ENCODE data around the gene SIAH1. TPM values are rescaled to one million over a fixed set of nuclear protein-coding genes. Genes with fewer than 3 reads are reported as not detected.

Gene SIAH1
- total RNA-seq, 1 experiment from 2014 or later = 29.9 TPM

DNA sequence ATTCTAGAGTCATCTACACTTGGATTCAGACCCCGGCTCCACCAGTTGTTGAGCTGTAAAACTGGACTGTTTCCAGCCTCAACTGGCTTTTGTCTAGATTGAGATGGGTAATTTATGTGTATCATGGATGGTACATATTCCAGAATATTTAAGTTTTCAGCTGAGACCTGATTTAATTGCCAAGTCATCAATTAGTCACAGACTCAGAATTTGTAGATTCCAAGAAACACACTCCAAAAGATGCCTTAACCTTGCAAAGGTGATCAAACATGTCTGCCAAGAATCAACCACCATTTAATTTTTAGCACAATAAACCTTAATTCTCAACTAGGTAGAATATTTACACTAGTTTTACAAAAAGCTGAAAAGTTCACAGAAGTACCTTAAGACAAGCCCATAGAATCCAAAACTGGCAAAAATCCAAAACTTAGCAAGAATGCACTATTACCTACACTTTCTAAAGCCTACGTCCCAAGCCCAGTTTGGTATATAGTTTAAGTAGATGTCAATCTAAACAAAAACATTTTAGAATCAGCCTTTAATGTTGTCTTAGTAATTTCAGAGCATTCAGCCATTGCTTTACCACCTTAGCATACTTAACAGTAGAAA lies 17.7 kb downstream of the SIAH1 start:
- POLR2A ChIA-PET = interaction anchor here (2.2 to 3.5 kb wide), 2 partner anchors 13 to 16 kb away, joined by 13 to 28 read pairs; partner anchors contain the start of gene SIAH1
- H3K27ac Mint-ChIP-seq = 0 out of 2 replicates have a peak overlapping the region, but pooled peaks have one; percentile 82
- H3K36me3 Mint-ChIP-seq = no peaks in the 10 kb centered on the region

More for the DNA sequence above, 17.7 kb downstream of the SIAH1 start:
- ATAC-seq = no peak
- Mint-ChIP-seq H3K9me3 (no peaks in the 10 kb centered on the region), H3K4me1 (peaks cover 54% of the 10 kb centered on the region), H3K27me3 (ENCODE audit: low read depth) (no peaks in the 10 kb centered on the region), H3K4me3 (no peak overlapping the region)
- DNase-seq (ENCODE audit: low spot score) = no peak
- TF ChIP-seq, protein P1, sequence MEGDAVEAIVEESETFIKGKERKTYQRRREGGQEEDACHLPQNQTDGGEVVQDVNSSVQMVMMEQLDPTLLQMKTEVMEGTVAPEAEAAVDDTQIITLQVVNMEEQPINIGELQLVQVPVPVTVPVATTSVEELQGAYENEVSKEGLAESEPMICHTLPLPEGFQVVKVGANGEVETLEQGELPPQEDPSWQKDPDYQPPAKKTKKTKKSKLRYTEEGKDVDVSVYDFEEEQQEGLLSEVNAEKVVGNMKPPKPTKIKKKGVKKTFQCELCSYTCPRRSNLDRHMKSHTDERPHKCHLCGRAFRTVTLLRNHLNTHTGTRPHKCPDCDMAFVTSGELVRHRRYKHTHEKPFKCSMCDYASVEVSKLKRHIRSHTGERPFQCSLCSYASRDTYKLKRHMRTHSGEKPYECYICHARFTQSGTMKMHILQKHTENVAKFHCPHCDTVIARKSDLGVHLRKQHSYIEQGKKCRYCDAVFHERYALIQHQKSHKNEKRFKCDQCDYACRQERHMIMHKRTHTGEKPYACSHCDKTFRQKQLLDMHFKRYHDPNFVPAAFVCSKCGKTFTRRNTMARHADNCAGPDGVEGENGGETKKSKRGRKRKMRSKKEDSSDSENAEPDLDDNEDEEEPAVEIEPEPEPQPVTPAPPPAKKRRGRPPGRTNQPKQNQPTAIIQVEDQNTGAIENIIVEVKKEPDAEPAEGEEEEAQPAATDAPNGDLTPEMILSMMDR (IDR thresholded peaks at IDR 0.05) = no peak
- TF ChIP-seq NFATC4 (CRISPR knock-in tag; IDR thresholded peaks at IDR 0.05) (no peak), TEAD4 (CRISPR knock-in tag; IDR thresholded peaks at IDR 0.05) (no peak), ATF1 (CRISPR knock-in tag; IDR thresholded peaks at IDR 0.05) (no peak), ESRRA (CRISPR knock-in tag; IDR thresholded peaks at IDR 0.05; ENCODE audit: borderline replicate concordance) (no peak), ETV6 (CRISPR knock-in tag; IDR thresholded peaks at IDR 0.05) (no peak), NR2C2 (CRISPR knock-in tag; IDR thresholded peaks at IDR 0.05) (no peak), EMX1 (CRISPR knock-in tag; IDR thresholded peaks at IDR 0.05) (no peak), ZNF396 (CRISPR knock-in tag; IDR thresholded peaks at IDR 0.05; ENCODE audit: borderline replicate concordance) (no peak), ZNF219 (CRISPR knock-in tag; IDR thresholded peaks at IDR 0.05; ENCODE audit: borderline replicate concordance) (no peak), FOXK1 (CRISPR knock-in tag; IDR thresholded peaks at IDR 0.05) (no peak)
- TF ChIP-seq, protein P2, sequence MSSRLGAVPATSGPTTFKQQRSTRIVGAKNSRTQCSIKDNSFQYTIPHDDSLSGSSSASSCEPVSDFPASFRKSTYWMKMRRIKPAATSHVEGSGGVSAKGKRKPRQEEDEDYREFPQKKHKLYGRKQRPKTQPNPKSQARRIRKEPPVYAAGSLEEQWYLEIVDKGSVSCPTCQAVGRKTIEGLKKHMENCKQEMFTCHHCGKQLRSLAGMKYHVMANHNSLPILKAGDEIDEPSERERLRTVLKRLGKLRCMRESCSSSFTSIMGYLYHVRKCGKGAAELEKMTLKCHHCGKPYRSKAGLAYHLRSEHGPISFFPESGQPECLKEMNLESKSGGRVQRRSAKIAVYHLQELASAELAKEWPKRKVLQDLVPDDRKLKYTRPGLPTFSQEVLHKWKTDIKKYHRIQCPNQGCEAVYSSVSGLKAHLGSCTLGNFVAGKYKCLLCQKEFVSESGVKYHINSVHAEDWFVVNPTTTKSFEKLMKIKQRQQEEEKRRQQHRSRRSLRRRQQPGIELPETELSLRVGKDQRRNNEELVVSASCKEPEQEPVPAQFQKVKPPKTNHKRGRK (CRISPR knock-in tag; IDR thresholded peaks at IDR 0.05; ENCODE audit: borderline replicate concordance) = no peak
- TF ChIP-seq, protein P3, sequence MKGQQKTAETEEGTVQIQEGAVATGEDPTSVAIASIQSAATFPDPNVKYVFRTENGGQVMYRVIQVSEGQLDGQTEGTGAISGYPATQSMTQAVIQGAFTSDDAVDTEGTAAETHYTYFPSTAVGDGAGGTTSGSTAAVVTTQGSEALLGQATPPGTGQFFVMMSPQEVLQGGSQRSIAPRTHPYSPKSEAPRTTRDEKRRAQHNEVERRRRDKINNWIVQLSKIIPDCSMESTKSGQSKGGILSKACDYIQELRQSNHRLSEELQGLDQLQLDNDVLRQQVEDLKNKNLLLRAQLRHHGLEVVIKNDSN (CRISPR knock-in tag; IDR thresholded peaks at IDR 0.05) = no peak
- TF ChIP-seq, protein P4, sequence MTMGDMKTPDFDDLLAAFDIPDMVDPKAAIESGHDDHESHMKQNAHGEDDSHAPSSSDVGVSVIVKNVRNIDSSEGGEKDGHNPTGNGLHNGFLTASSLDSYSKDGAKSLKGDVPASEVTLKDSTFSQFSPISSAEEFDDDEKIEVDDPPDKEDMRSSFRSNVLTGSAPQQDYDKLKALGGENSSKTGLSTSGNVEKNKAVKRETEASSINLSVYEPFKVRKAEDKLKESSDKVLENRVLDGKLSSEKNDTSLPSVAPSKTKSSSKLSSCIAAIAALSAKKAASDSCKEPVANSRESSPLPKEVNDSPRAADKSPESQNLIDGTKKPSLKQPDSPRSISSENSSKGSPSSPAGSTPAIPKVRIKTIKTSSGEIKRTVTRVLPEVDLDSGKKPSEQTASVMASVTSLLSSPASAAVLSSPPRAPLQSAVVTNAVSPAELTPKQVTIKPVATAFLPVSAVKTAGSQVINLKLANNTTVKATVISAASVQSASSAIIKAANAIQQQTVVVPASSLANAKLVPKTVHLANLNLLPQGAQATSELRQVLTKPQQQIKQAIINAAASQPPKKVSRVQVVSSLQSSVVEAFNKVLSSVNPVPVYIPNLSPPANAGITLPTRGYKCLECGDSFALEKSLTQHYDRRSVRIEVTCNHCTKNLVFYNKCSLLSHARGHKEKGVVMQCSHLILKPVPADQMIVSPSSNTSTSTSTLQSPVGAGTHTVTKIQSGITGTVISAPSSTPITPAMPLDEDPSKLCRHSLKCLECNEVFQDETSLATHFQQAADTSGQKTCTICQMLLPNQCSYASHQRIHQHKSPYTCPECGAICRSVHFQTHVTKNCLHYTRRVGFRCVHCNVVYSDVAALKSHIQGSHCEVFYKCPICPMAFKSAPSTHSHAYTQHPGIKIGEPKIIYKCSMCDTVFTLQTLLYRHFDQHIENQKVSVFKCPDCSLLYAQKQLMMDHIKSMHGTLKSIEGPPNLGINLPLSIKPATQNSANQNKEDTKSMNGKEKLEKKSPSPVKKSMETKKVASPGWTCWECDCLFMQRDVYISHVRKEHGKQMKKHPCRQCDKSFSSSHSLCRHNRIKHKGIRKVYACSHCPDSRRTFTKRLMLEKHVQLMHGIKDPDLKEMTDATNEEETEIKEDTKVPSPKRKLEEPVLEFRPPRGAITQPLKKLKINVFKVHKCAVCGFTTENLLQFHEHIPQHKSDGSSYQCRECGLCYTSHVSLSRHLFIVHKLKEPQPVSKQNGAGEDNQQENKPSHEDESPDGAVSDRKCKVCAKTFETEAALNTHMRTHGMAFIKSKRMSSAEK (CRISPR knock-in tag; IDR thresholded peaks at IDR 0.05; ENCODE audit: borderline replicate concordance) = no peak
- TF ChIP-seq, protein P5, sequence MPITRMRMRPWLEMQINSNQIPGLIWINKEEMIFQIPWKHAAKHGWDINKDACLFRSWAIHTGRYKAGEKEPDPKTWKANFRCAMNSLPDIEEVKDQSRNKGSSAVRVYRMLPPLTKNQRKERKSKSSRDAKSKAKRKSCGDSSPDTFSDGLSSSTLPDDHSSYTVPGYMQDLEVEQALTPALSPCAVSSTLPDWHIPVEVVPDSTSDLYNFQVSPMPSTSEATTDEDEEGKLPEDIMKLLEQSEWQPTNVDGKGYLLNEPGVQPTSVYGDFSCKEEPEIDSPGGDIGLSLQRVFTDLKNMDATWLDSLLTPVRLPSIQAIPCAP (CRISPR knock-in tag; IDR thresholded peaks at IDR 0.05) = no peak
- TF ChIP-seq, protein P6, sequence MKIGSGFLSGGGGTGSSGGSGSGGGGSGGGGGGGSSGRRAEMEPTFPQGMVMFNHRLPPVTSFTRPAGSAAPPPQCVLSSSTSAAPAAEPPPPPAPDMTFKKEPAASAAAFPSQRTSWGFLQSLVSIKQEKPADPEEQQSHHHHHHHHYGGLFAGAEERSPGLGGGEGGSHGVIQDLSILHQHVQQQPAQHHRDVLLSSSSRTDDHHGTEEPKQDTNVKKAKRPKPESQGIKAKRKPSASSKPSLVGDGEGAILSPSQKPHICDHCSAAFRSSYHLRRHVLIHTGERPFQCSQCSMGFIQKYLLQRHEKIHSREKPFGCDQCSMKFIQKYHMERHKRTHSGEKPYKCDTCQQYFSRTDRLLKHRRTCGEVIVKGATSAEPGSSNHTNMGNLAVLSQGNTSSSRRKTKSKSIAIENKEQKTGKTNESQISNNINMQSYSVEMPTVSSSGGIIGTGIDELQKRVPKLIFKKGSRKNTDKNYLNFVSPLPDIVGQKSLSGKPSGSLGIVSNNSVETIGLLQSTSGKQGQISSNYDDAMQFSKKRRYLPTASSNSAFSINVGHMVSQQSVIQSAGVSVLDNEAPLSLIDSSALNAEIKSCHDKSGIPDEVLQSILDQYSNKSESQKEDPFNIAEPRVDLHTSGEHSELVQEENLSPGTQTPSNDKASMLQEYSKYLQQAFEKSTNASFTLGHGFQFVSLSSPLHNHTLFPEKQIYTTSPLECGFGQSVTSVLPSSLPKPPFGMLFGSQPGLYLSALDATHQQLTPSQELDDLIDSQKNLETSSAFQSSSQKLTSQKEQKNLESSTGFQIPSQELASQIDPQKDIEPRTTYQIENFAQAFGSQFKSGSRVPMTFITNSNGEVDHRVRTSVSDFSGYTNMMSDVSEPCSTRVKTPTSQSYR (CRISPR knock-in tag; IDR thresholded peaks at IDR 0.05) = no peak
- TF ChIP-seq, protein P7, sequence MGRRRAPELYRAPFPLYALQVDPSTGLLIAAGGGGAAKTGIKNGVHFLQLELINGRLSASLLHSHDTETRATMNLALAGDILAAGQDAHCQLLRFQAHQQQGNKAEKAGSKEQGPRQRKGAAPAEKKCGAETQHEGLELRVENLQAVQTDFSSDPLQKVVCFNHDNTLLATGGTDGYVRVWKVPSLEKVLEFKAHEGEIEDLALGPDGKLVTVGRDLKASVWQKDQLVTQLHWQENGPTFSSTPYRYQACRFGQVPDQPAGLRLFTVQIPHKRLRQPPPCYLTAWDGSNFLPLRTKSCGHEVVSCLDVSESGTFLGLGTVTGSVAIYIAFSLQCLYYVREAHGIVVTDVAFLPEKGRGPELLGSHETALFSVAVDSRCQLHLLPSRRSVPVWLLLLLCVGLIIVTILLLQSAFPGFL (CRISPR knock-in tag; IDR thresholded peaks at IDR 0.05; ENCODE audit: borderline replicate concordance) = no peak
- TF ChIP-seq, protein P8, sequence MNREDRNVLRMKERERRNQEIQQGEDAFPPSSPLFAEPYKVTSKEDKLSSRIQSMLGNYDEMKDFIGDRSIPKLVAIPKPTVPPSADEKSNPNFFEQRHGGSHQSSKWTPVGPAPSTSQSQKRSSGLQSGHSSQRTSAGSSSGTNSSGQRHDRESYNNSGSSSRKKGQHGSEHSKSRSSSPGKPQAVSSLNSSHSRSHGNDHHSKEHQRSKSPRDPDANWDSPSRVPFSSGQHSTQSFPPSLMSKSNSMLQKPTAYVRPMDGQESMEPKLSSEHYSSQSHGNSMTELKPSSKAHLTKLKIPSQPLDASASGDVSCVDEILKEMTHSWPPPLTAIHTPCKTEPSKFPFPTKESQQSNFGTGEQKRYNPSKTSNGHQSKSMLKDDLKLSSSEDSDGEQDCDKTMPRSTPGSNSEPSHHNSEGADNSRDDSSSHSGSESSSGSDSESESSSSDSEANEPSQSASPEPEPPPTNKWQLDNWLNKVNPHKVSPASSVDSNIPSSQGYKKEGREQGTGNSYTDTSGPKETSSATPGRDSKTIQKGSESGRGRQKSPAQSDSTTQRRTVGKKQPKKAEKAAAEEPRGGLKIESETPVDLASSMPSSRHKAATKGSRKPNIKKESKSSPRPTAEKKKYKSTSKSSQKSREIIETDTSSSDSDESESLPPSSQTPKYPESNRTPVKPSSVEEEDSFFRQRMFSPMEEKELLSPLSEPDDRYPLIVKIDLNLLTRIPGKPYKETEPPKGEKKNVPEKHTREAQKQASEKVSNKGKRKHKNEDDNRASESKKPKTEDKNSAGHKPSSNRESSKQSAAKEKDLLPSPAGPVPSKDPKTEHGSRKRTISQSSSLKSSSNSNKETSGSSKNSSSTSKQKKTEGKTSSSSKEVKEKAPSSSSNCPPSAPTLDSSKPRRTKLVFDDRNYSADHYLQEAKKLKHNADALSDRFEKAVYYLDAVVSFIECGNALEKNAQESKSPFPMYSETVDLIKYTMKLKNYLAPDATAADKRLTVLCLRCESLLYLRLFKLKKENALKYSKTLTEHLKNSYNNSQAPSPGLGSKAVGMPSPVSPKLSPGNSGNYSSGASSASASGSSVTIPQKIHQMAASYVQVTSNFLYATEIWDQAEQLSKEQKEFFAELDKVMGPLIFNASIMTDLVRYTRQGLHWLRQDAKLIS (CRISPR knock-in tag; IDR thresholded peaks at IDR 0.05; ENCODE audit: borderline replicate concordance) = no peak
- CTCF ChIA-PET = no interaction called here

All from WTC11 (cell line).